ENCODE measurements around the gene UBALD2.
"Not testable (repeated sequence)": the region's sequence is repeated elsewhere in the genome, so short reads cannot be mapped to it uniquely, and the experiment has no call there.

Gene UBALD2

DNA sequence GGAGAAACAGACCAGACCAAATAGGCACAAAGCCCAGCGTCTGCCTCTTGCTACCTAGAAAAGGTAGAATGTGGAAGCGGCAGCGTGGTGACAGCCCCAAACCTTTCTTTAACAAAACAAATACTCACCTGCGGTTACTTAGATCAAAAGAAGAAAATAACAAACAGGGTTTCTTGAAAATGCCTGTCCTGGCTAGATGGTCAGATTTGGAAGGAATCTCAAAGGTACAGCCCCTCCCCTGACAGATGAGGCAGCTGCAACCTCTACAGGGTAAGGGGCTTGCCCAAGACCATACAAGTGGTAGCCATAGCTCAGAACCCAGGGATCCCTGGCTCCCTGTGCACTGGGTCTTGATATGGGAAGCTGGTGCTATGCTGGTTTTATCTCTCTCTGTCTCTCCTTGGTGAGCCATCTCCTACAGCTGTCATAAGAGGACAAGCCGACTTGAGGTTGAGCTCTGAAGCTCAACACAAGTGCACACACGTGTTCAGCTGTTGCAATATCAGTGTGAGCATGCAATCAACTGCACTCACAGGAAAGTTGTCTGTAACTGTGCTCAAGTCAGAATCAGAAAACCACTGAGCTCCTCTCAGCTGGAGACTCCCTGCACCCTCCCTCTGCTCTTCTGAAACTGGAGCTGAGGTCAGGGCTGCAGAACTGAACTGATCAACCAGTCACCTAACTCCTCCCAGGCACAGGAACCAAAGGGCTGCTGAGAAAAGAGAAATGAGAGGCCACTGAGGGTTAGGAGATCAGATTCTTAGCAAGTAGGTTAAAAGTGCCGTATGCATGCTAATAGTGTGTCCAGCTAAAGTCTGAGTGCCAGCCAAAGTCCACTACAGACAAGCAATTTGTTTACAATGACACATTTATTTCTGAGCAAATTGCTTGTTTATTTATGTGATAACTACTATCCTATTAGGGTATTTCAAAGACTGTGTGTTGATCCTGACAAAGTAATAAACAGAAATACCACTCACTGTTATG, 18.8 kb upstream of the UBALD2 start:
- DNase-seq = peak; percentile 66

DNA sequence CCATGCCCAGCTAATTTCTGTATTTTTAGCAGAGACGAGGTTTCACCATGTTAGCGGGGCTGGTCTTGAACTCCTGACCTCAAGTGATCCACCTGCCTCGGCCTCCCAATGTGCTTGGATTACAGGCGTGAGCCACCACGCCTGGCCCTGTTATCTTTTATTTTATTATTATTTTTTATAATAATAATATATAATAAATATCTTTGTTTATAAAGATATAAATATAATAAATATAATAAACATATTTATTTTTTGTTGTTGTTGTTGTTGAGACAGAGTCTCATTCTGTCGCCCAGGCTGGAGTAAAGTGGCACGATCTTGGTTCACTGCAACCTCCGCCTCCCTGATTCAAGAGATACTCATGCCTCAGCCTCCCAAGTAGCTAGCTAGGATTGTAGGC, 17.8 kb upstream of the UBALD2 start:
- no peak for DNase-seq

DNA sequence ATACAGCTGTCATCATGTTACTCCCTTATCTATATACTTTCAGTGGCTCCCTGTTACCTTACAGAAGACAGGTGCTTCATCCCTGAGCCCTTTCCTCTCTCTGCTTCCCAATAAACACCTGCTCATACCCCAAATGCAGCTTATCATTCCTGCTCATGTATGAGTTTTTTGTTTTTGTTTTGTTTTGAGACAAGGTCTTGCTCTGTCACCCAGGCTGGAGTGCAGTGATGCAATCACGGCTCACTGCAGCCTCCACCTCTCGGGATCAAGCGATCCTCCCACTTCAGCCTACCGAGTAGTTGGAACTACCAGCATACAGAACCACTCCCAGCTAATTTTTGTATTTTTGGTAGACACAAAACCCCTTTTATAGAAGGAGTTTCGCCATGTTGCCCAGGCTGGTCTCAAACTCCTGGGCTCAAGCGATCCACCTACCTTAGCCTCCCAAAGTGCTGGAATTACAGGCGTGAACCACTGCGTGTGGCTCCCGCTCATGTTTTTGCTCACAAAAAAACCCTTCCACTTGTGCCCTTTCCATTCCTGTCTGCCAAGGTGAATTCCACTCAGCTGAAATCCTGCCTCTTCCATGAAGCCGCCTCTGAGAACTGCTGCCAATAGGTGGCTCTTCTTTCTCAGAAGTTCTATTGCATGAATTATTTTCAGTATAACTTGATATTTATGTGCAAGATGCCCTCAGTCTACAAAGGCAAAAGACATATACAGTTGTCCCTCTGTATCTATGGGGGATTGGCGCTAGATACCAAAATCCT, 16.9 kb upstream of the UBALD2 start:
- no peak for DNase-seq

DNA sequence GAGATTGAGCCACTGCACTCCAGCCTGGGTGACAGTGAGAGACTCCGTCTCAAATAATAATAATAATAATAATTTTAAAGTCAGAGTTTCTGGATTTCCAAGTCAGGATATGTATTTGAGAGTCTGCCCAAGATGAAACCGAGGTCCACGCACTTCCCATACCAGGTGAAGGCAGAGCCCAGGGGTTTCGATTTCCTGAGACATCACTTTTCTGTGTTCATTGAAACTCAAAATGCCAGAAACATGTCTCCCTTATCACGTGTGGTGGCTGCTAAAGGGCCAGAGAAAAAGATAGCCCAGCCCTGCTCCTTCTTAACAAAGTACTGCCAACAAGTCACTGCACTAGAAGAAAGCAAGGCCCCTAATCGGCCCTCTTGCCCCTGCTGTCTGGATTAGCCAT, 15.0 kb upstream of the UBALD2 start:
- DNase-seq = no peak

DNA sequence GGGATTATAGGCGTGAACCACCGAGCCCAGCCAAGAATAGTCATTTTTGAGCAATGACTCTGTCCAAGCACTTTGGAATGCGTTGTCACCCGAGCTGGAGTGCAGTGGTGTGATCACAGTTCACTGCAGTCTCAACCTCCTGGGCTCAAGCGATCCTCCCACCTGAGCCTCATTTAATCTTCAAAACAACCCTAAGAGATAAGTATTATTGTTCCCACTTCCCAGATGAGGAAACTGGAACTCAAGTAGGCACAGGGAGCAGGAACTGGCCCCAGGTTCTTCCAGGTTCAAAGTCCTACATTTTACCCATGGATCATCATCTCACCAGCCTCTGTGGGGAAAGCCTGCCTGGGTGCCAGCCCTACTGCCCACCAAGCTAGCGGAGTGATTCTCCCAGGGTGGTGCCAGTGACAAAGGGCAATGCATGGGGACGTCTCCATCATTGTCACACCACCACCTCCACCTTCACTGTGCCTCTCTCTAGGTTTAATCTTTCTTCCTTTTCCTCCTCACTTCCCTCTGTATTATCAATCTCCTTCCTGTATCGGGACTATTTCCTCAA, 13.6 kb upstream of the UBALD2 start:
- DNase-seq = no peak

DNA sequence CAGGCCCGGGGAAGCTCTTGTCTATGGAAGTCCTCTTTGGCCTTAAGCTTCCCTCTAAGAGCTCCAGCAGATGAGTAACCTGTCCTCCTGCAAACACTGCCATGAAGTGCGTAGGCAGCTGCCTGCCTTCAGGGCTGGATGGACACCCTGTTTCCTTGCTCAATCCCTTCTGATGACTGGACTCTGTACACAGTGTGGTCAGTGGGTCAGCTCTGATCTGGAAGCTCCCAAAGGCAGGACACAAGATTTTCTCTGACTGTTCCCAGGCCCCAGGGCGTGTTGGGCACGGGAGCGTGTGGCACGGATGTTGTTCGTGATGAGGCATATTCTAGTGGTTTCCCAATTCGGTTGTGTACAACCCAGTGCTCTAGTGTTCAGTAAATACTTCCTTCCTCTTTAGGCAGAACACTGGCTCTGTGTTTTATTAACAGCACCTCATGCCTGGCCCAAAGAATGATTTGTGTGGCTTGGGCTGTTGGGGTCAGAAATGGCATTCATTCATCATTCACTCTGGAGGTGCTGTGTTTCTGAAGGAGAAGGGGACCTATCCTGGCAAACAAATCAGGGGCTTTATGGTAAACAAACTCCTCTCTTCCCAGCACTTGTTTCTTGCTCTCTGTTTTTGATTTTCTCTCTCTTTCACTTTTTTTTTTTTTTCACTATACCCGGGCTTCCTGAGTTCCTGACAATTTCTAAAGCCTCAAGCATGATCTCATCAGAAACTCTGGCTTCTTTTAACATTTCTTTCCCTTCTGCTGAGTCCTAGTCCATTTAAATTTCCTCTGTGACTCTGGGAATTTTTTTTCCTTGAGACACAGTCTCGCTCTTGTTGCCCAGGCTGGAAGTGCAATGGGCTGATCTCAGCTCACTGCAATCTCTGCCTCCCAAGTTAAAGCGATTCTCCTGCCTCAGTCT, 12.9 kb upstream of the UBALD2 start:
- DNase-seq = peak; percentile 66

DNA sequence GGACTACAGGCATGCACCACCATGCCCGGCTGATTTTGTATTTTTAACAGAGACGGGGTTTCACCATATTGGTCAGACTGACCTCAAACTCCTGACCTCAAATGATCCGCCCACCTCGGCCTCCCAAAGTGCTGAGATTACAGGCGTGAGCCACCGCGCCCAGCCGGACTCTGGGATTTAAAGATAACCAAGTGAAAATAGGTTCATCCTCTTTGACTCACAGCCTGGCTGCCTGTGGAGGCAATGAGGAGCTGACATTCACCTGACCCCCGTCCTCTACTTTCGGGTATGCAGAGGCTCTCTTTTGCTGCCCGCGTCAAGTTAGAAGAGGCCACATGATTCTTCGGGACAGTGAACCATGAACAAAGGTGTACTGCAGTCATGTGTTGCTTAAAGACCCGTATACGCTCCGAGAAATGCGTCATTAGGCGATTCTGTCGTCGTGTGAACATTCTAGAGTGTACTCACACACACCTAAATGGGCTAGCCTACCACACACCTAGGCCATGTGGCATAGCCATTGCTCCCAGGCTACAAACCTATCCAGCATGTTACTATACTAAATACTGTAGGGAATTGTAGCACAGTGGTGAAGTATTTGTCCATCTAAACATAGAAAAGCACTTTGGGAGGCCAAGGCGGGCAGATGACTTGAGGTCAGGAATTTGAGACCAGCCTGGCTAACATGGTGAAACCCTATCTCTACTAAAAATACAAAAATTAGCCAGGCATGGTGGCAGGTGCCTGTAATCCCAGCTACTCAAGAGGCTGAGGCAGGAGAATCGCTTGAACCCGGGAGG, 12.0 kb upstream of the UBALD2 start:
- not testable (repeated sequence) for DNase-seq

DNA sequence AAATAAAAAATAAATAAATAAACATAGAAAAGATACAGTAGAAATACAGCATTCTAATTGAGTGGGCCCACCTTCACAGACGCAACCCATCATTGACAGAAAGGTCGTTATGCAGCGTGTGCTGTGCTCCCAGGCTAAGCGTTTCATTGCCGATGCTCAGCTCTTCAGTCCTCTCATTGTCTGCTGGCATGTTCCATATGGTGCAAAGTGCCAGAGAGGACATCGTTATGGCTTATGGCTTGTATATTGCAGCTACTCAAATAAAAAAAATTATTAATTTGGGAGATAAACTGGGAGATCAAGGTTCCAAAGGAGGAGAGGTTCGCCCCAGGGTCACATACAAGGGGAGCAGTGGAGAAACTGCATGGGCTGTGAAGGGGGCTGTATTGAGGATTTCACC, 11.3 kb upstream of the UBALD2 start:
- no peak for DNase-seq

DNA sequence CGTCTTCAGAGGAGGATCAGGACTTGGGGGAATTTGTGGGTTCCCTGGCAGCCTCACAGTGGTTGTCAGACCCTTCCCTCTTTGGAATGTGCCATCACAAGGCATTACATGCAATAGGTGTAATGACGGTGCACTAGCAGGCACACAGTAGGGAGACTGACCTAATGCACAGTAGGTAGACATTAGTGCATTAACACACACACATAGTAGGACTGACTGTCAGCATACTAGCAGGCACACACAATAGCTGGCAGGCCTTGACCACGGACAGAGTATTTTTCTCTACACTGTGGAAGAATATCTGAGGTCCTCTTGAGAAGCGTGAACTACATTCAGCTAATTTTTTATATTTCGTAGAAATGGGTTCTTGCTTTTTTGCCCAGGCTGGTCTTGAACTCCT, 10.9 kb upstream of the UBALD2 start:
- DNase-seq = no peak

DNA sequence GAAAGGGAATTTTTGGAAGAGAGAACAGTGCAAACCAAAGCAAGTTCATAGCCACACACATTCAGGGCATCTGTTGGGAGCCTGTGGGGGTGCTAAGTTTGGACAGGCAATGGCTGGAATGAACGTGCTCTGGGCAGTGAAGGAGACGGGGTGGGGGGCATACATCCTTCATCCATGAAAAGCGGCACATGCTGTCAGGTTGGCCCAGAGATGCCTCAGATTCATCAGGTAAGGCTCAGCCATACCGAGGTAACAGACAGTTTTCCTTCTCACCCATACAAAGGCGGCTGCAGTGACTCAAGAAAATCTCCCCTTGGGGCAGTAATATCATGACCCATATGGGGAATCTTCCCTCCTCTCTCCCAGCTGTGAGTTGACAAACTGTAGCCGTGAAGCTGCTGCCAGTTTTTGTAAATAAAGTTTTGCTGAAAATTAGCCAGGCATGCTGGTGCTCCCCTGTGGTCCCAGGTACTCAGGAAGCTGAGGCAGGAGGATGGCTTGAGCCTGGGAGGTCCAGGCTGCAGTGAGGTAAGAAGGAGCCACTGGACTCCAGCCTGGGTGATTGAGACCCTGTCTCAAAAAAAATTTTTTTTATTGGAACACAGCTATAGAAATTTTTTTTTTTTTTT, 9.2 kb upstream of the UBALD2 start:
- no peak for DNase-seq

DNA sequence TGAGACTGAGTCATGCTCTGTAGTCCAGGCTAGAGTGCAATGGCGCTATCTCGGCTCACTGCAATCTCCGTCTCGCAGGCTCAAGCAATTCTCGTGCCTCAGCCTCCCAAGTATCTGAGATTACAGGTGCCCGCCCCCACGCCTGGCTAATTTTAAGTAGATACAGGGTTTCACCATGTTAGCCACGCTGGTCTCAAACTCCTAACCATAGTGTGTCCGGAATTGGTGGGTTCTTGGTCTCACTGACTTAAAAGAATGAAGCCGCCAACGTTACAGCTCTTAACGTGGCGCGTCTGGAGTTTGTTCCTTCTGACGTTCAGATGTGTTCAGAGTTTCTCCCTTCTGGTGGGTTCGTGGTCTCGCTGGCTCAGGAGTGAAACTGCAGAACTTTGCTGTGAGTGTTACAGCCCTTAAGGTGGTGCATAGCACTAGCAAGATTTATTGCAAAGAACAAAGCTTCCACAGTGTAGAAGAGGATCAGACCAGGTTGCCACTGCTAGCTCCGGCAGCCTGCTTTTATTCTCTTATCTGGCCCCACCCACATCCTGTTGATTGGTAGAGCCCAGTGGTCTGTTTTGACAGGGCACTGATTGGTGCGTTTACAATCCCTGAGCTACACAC, 8.6 kb upstream of the UBALD2 start:
- not testable (repeated sequence) for DNase-seq

DNA sequence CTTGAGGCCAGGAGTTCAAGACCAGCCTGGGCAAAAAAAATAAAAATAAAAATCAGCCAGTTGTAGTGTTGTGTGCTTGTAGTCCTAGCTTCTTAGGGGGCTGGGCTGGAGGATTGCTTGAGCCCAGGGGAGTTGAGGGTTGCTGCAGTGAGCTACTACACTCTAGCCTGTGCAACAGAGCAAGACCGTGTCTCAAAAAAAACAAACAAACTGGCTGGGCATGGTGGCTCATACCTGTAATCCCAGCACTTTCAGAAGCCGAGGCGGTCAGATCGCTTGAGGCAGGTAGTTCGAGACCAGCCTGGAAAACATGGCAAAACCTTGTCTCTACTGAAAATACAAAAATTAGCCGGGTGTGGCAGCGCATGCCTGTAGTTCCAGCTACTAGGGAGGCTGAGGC, 4.9 kb upstream of the UBALD2 start:
- DNase-seq = no peak

DNA sequence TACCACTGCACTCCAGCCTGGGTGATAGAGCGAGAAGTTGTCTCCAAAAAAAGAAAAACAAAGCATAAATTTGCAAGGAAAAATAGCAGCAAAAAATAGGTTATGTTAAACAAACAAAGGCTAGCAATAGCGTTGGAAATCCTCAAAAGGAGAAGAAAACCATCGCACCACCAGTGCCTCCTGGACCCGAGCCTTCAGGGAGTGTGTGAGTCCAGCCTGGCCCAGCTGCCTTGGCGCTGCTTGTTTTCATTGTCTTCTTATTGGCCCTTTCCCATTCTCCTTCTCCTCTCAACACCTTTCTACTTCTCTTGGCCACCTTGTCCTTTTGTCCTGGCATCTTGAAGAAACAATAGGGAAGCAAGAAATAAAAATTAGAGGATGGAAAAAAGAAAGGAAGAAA, 4.5 kb upstream of the UBALD2 start:
- DNase-seq = no peak

DNA sequence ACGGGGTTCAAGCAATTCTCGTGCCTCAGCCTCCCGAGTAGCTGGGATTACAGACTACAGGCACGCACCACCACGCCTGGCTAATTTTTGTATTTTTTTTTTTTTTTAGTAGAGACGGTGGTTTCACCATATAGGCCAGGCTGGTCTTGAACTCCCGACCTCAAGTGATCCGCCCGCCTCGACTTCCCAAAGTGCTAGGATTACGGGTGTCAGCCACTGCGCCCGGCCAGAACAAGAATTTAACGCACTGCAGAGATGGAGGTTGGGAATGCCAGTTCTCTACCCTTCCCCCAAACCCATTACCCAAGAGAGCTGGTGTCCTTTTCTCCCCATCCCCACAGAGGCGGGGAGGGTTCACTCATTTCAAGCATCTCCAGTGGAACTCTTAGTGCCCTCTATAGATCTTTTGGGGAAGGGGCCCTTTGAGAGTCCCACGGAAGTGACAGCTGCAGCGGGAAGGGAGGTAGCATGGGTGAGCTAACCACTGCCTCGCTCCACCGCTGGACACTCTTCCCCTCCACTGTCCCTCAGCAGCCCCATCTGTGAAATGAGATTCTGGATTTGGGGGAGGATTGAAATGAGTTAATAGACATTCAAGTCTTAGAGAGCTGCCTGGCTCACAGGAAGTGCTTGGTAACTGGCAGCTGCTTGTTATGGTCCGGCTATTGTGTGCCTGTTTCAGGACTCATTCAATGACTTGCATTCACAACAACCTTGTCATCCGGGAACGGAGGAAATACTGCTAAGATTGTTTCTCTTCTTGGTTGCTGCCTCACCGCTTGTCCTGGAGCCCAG, 3.5 kb upstream of the UBALD2 start:
- DNase-seq = peak; percentile 33

DNA sequence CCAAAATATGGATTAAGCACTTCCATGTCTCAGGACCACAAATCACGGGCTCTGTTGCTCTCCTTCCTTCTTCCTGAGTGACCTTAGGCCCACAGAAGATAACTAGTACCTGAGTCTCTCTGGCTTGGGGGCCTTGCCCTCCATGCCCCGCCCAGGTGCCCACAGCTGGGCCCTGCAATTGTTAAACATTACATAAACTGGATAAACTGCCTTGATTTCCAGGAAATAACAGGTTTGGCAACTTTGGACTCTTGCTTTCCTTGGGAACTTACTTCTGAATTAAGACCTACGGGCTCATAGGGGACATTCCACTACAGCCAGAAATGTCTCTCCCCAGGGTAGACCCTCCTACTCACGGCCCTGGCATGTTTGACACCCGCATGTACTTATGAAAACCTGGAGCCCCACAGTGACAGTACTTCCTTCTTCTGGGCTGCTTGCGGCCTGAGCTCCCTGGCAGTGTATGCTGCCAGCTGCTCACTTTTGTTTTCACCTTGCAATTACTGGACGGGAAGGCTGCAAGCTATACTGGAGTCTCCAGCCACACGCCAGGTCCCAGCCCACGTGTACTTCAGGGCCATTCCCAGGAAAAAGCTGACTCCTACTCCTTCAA, 2.3 kb upstream of the UBALD2 start:
- peak; percentile 69 for DNase-seq

DNA sequence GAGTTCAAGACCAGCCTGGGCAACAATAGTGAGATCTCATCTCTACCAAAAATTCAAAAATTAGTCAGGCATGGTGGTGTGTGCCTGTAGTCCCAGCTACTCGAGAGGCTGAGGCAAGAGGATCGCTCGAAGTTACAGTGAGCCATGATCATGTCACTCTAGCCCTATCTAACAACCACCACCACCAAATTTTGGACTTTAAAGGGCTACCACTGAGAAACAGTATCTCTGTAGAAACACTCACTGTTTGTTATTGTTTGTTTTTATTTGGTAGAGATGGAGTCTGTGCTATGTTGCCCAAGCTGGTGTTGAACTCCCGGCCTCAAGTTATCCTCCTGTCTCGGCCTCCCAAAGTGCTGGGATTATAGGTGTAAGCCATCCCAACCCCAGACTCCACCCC, 1.3 kb upstream of the UBALD2 start:
- DNase-seq = no peak

DNA sequence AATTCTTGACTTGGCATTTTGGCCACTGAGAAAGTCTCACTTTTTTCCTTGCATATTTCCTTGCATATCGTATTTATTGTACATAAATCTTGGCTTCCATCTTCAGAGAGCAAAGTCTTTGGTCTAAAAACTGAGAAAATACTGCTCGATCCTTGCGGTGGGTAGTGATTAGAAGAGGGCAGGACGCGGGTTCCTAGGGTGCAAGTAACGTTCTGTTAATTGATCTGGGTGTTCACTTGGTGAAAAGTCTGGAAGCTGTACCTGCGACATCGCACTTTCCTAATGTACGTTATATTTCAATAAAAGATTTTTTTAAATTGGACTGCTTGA, 758 bp upstream of the UBALD2 start:
- no peak for DNase-seq

DNA sequence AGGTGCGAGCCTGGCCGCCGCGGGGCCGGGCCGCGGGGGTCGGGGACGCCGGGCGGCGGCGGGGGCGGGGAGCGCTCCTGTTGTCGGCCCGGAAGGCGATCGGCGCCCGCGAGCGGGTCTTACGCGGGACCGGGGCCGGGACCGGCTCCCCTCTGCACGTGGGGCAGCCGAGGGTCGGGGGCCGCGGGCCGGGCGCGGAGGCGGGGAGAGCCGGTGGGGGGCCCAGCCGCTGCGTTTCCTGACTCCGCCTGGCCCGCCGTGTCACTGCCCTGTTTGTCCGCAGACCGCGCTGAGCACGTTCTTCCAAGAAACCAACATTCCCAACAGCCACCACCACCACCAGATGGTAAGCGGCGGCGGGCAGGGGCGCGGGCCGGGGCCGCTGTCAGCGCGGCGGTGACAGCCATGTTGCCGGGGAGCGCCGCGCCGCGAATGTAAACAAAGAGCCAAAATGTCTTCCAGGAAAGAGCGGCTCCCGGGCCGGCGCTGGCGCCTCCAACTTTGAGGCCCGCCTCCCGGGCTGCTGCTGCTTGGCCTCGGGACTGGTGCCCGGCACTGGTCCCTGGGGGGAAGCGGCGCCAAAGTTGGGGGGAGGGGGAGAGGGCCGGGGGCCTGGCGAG, 586 bp downstream of the UBALD2 start:
- peak; percentile 59 for DNase-seq

Data from hematopoietic multipotent progenitor cell treated with erythropoietin and hydrocortisone succinate and interleukin-3 and kit ligand, for 6 days (in vitro differentiated cells).